MM.1S (cell line): Measurements from ENCODE around the gene KHNYN.

Experiments used
- DNase-seq: peaks from one replicate; pipeline ENCODE4 v3.0.0-alpha.2; 2015
- H2AFZ ChIP-seq: fragments of 300-600 bp; sonication (generic); 2 replicates; pipeline ENCODE4 v1.6.0; 2016; ENCODE audit warnings: antibody characterized with exemption, low read length
- H3F3A ChIP-seq: fragments of 300-600 bp; sonication (generic); 2 replicates; pipeline ENCODE4 v1.6.1; 2016; ENCODE audit warnings: mild to moderate bottlenecking, antibody characterized with exemption, low read length, moderate library complexity, mixed read lengths; ENCODE audit not compliant: insufficient read depth
- H3K27ac ChIP-seq: fragments of 300-600 bp; sonication (generic); 2 replicates; pipeline ENCODE4 v1.5.1; 2016; ENCODE audit warnings: mild to moderate bottlenecking, low read length
- H3K27me3 ChIP-seq: fragments of 300-600 bp; sonication (generic); replicated peaks from 2 replicates; pipeline ENCODE4 v1.6.0; 2016; ENCODE audit warnings: low read length; ENCODE audit not compliant: insufficient read depth
- H3K36me3 ChIP-seq: fragments of 300-600 bp; sonication (generic); replicated peaks from 2 replicates; pipeline ENCODE4 v1.6.1; 2016; ENCODE audit warnings: mild to moderate bottlenecking, low read length, mixed read lengths; ENCODE audit not compliant: insufficient read depth
- H3K4me1 ChIP-seq: fragments of 300-600 bp; sonication (generic); 2 replicates; pipeline ENCODE4 v1.6.1; 2016; ENCODE audit warnings: low read length, mixed read lengths
- H3K4me2 ChIP-seq: fragments of 300-600 bp; sonication (generic); 2 replicates; pipeline ENCODE4 v1.6.0; 2016; ENCODE audit warnings: low read depth, low read length
- H3K4me3 ChIP-seq: fragments of 300-600 bp; sonication (generic); 2 replicates; pipeline ENCODE4 v1.5.1; 2016; ENCODE audit warnings: low read length, mixed read lengths
- H3K79me2 ChIP-seq: fragments of 300-600 bp; sonication (generic); 2 replicates; pipeline ENCODE4 v1.6.1; 2016; ENCODE audit warnings: mixed run types, low read length, mixed read lengths
- H3K9ac ChIP-seq: fragments of 300-600 bp; sonication (generic); 2 replicates; pipeline ENCODE4 v1.6.1; 2016; ENCODE audit warnings: low read length, mixed read lengths
- H3K9me2 ChIP-seq: fragments of 300-600 bp; sonication (generic); replicated peaks from 2 replicates; pipeline ENCODE4 v1.6.1; 2016; ENCODE audit warnings: mild to moderate bottlenecking, low read length, mixed read lengths; ENCODE audit not compliant: insufficient read depth
- H3K9me3 ChIP-seq: fragments of 300-600 bp; sonication (generic); replicated peaks from 2 replicates; pipeline ENCODE4 v1.6.1; 2016; ENCODE audit warnings: mild to moderate bottlenecking, low read length, mixed read lengths; ENCODE audit not compliant: insufficient read depth
- H4K20me1 ChIP-seq: fragments of 300-600 bp; sonication (generic); 2 replicates; pipeline ENCODE4 v1.6.1; 2016; ENCODE audit warnings: mild to moderate bottlenecking, low read length, moderate library complexity, mixed read lengths; ENCODE audit not compliant: insufficient read depth
- EZH2 ChIP-seq: fragments of 300-600 bp; sonication (generic); optimal IDR thresholded peaks from 2 replicates; pipeline ENCODE3; 2017; ENCODE audit warnings: low read depth, mild to moderate bottlenecking, antibody characterized with exemption, low read length, mixed read lengths
- EZH2phosphoT487 ChIP-seq: fragments of 300-600 bp; sonication (generic); IDR thresholded peaks from 2 replicates; pipeline ENCODE4 v1.6.1; 2018; ENCODE audit warnings: antibody characterized with exemption, low read length
- TF ChIP-seq, protein P1 (sequence below): fragments of 300-600 bp; sonication (generic); IDR thresholded peaks from 2 replicates; pipeline ENCODE4 v1.5.1; 2016; ENCODE audit warnings: antibody characterized with exemption, low read length, mixed read lengths

Gene KHNYN

DNA sequence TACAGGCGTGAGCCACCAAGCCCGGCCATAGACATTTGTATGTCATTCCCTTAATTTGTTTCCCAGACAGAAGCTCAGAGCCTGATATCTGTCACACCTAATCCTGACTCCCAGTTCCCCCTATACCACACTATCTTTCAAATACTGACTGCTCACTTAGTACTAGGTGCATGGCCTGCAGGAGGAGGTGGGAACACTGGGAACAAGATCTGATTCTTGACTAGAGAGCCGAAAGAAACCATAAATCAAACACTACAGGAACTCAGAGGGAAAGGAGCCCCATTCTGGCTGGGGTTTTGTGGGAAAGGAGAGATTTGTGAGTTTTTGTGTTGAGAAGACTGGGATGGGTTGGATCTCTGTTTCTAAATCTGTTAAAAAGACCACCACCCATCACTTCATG lies 4.9 kb downstream of the KHNYN start:
- H2AFZ ChIP-seq, result no peak overlapping the region
- H3K27me3 ChIP-seq, result no peaks in the 10 kb centered on the region
- H3K79me2 ChIP-seq, result peaks cover 20% of the 10 kb centered on the region
- H3K9ac ChIP-seq, result no peak overlapping the region
- H3K27ac ChIP-seq, result no peak overlapping the region
- no peak overlapping the region for H3K4me2 ChIP-seq
- DNase-seq, result no peak
- peaks cover 14% of the 10 kb centered on the region for H3F3A ChIP-seq
- no peaks in the 10 kb centered on the region for H3K9me2 ChIP-seq
- TF ChIP-seq, protein P1, sequence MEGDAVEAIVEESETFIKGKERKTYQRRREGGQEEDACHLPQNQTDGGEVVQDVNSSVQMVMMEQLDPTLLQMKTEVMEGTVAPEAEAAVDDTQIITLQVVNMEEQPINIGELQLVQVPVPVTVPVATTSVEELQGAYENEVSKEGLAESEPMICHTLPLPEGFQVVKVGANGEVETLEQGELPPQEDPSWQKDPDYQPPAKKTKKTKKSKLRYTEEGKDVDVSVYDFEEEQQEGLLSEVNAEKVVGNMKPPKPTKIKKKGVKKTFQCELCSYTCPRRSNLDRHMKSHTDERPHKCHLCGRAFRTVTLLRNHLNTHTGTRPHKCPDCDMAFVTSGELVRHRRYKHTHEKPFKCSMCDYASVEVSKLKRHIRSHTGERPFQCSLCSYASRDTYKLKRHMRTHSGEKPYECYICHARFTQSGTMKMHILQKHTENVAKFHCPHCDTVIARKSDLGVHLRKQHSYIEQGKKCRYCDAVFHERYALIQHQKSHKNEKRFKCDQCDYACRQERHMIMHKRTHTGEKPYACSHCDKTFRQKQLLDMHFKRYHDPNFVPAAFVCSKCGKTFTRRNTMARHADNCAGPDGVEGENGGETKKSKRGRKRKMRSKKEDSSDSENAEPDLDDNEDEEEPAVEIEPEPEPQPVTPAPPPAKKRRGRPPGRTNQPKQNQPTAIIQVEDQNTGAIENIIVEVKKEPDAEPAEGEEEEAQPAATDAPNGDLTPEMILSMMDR, result no peak
- TF ChIP-seq EZH2 (no peak), EZH2phosphoT487 (no peak)
- H3K4me1 ChIP-seq, result 0 out of 2 replicates have a peak, but pooled peaks cover 7% of the 10 kb centered on the region
- H3K36me3 ChIP-seq, result 0 out of 2 replicates have a peak, but pooled peaks cover 2% of the 10 kb centered on the region
- no peaks in the 10 kb centered on the region for H4K20me1 ChIP-seq
- no peak overlapping the region for H3K4me3 ChIP-seq
- H3K9me3 ChIP-seq, result no peaks in the 10 kb centered on the region

DNA sequence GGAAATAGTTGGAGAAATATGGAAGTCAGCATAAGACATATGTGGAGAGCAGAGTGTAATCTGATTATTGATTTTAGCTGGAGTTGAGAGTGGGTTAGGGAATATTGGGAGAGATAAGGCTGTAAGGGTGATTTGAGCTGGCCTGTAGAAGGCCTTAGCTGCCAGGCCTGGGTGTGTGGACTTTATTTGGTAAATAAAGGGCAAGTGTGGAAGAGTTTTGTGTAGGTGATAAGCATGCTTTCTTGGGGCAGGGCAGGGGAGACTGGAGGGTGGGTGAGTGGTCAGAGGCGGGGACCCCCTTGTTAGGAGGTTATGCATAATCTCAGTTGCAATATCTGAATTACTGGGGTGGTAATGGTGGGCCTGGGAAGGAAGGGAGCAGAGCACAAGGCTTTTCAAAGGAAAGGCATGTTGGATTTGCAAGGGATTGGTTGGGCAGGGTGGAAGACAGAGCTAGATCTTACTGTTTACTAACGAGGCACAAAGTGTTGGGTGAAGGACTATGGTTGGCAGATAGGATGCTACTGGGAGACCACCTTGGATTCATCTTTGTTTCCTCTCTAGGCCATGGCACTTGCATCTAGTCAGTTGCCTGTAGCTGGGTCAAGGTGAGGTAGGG lies 5.5 kb downstream of the KHNYN start:
- Histone ChIP-seq H3K36me3 (0 out of 2 replicates have a peak, but pooled peaks cover 2% of the 10 kb centered on the region), H2AFZ (no peak overlapping the region), H3F3A (peaks cover 14% of the 10 kb centered on the region), H3K4me1 (0 out of 2 replicates have a peak, but pooled peaks cover 7% of the 10 kb centered on the region), H3K9me3 (no peaks in the 10 kb centered on the region), H3K9ac (no peak overlapping the region), H3K4me3 (no peak overlapping the region), H3K79me2 (peaks cover 18% of the 10 kb centered on the region), H3K27ac (no peak overlapping the region), H4K20me1 (no peaks in the 10 kb centered on the region), H3K4me2 (no peak overlapping the region), H3K27me3 (no peaks in the 10 kb centered on the region), H3K9me2 (no peaks in the 10 kb centered on the region)
- DNase-seq, result no peak
- TF ChIP-seq, protein P1, result no peak
- no peak for TF ChIP-seq EZH2
- TF ChIP-seq EZH2phosphoT487, result no peak

DNA sequence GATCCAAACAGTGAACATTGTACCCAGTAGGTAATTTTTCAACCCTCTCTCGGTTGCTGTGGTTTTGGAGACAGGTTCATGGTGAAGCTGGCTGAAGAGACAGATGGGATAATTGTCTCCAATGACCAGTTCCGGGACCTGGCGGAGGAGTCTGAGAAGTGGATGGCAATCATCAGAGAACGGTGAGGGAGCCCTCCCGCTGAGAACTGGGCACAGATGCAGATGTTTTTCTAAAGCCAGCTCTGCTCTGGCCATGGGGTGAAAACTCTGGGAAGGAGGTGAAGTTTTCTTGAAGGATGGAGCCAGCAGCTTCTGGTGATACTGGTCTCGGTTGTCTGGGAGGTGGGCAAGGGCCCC lies 6.2 kb downstream of the KHNYN start:
- no peak for DNase-seq
- Histone ChIP-seq H3K27me3 (no peaks in the 10 kb centered on the region), H3K9me2 (no peaks in the 10 kb centered on the region), H4K20me1 (no peaks in the 10 kb centered on the region), H3K4me1 (0 out of 2 replicates have a peak, but pooled peaks cover 7% of the 10 kb centered on the region), H3K4me3 (no peak overlapping the region), H3K4me2 (no peak overlapping the region), H3F3A (peaks cover 9% of the 10 kb centered on the region), H3K9ac (no peak overlapping the region), H3K27ac (no peak overlapping the region), H3K9me3 (no peaks in the 10 kb centered on the region), H2AFZ (no peak overlapping the region), H3K36me3 (0 out of 2 replicates have a peak, but pooled peaks cover 2% of the 10 kb centered on the region), H3K79me2 (peaks cover 14% of the 10 kb centered on the region)
- no peak for TF ChIP-seq EZH2phosphoT487
- TF ChIP-seq, protein P1, result no peak
- TF ChIP-seq EZH2, result no peak
